SK-N-DZ (cell line): ENCODE data around the gene TBC1D3I.
"Not testable (repeated sequence)": the region's sequence is repeated elsewhere in the genome, so short reads cannot be mapped to it uniquely, and the experiment has no call there.

Experiments used
- DNase-seq: peaks from one replicate; pipeline ENCODE4 v3.0.0-alpha.2; 2015; ENCODE audit warnings: low spot score
- small RNA-seq, 2 experiments: library from RNA; depleted of rRNA; stranded (forward); fragments of <200 nt; gene quantifications; one replicate each; pipeline ENCODE3, GENCODE V24; 2014

The TBC1D3I gene

GRCh38 chr17:36206486-36206821, 57.9 kb downstream of the TBC1D3I start:
- not testable (repeated sequence) for DNase-seq

- no peak for DNase-seq
Measured at GRCh38 chr17:36205637-36206485, 58.5 kb downstream of the TBC1D3I start.

- no peak for DNase-seq
Measured at GRCh38 chr17:36204724-36205500, 59.5 kb downstream of the TBC1D3I start.

Small RNA genes within 50 kb of the gene (small RNA-seq; reads per million reads assigned to genes)
- 0 reads per million in 2 experiments for gene AC243829.3
- 0 reads per million in 2 experiments for gene AC243829.6
- 0 reads per million in 2 experiments for gene RF00019
